HG03575 (cell line): ENCODE data around the gene KIAA1958.
"Not testable (repeated sequence)": the region's sequence is repeated elsewhere in the genome, so short reads cannot be mapped to it uniquely, and the experiment has no call there.

Experiments
- ATAC-seq: cut with Tn5 transposase; IDR thresholded peaks from one replicate; pipeline ENCODE4 v1.9.1; 2021; ENCODE audit not compliant: unreplicated experiment, insufficient number of reproducible peaks, low FRiP score; ENCODE audit errors: extremely low read depth

KIAA1958 gene

DNA sequence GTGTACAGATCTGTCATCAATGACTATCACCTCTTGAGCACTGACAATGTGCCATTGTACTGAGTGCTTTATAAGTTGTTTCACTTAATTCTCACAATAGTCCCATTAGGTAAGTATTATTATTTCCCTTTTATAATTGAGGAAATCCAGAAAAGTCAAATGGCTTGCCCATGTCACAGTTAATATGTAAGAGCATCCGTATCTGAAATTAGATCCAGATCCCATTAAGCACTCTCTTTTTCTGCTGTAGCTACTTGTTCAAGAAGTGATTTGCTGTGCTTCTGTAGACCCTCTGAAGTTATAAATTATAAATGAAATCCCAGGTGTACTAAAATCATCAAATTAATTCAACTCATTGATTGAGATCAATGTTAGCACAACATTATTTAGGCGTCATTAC is 136.6 kb downstream of the KIAA1958 start:
- ATAC-seq, result no peak

DNA sequence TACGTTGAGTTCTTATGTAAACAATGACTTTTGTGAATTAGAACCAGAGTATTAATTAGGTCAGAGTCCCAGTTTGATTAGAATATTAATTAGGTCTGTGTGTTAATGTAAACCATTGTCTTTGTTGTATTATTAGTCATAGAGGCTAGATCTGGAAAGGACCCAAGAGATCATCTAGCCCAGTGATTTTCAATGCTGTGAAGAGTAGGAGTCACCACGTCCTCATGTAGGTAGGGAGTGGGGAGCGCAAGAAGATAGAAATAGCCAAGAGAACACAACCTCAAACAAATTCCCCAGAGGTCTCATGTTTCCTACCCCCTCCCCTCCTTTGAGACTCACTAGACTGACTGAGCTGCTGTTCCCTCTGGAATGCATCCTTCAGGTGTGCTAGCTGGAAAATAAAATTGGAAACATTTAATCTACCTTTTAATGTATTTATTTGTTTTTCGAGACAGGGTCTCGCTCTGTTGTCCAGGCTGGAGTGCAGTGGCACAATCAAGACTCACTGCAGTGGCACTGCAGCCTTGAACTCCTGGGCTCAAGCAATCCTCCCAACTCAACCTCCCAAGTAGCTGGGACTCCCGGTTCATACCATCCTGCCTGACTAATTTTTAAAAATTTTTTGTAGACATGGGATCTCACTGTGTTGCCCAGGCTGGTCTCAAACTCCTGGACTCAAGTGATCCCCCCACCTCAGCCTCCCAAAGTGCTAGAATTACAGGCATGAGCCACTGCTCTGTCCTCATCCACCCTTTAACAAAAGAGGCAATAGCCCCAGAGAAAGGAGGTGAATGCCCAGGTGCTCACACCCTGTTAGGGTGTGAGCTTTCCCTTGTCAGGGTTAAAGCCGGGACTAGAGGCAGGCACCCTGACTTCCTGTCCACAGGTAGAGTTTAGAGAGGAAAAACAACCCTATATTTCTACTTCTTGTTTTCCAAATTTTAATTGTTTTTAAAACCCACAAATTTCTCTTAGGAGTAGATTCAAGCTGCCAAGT is 138.4 kb downstream of the KIAA1958 start:
- ATAC-seq, result no peak

DNA sequence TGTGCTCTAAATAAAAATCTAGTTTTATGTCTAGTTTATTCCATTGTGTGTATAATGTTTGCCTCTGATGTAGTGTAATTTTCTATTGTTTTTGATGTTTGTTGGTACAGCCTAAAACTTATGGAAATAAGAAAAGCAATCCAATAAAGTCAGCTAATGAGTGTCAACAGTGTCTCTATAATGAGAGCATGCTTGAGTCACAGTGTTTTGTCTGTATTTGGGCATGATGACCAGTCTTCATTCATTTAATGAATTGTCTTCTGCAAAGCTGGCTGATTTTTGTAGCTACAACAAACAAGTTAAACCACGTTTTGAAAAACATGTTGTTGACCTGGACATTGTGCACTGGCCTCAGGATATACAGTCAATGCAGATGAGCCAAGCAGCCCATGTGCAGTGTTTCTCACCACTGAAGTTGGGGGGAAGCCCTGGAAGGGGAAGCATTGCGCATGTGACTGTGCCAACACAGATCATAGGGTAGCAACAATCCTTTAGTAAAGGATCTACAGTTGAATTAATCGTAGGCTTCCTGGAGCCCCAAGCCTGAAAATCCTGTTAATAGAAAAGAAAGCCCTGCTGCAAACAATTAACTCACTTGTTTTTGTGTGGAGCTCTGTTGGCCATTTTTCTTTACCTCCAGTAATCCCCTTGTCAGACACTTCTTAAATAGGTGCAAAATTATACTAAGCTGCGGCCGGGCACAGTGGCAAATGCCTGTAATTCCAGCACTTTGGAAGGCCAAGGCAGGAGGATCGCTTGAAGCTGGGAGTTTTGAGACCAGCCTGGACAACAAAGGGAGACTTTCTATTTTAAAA is 143.3 kb downstream of the KIAA1958 start:
- no peak for ATAC-seq

DNA sequence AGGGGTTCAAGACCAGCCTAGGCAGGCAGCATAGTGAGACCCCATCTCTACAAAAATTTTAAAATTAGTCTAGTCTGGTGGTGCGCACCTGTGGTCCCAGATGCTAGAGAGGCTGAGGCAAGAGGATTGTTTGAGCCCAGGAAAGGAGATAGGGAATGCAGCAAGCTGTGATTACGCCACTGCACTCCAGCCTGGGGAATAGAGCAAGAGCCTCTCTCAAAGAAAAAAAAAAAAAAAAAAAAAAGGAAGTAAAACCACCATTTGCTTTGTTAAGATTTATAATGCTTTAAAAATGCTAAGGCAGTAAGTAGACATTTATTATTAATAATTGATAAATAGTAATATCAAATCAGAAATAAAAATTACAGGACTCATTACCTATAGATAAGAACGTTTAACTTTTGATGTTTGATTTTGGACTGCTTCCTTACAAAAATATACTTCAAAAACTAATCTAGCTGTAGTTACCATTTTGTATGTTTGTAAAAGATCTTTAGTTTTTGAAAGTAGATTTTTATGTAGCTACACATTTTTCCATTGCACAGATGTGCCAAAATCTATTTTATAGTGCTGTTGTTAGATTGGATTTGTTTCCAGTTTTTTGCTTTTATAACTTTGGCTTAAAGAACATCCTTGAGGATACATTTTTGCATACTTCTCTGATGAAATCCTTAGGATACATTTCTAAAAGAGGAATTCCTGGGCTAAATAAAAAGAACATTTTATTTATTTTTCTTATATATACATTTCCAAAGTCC is 144.9 kb downstream of the KIAA1958 start:
- no peak for ATAC-seq

DNA sequence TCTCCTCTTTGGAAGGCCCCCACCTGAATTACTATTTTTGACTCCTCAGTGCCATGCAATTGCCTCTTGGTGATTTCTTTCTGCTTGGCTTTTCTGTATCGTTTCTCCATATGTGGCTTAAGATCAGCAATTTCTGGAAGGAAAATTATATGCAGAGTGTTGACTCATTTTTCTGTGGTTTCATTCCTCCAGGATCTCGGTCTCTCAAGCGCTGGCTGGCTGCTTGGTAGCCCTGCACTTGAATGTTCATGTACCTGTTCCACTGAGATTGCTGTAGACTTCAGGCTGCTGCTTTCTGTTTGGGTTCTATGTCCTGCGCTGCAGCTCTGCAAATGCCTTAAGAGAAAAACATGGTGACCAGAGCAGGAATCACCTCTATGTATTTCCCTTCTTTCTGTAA is 153.7 kb downstream of the KIAA1958 start:
- ATAC-seq, result no peak

DNA sequence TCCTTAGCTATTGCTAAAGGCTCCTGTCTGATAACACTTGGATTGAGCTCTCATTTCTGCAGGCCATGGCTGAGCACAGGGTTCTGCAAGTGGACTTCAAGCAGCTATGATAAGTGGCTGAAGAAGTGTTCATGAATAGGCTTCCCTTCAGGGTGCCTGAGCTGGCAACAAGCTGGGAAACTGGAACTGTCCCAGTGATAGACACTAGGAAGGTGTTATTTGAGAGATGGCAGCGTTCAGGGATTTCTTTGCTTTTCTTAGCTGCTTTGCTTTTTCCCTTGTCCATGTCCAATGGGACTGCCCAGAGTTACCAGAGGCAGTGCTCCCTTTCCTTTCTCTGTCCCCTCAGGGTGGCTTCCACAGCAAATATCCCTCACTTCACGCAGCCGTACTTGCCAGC is 155.5 kb downstream of the KIAA1958 start:
- ATAC-seq, result no peak

DNA sequence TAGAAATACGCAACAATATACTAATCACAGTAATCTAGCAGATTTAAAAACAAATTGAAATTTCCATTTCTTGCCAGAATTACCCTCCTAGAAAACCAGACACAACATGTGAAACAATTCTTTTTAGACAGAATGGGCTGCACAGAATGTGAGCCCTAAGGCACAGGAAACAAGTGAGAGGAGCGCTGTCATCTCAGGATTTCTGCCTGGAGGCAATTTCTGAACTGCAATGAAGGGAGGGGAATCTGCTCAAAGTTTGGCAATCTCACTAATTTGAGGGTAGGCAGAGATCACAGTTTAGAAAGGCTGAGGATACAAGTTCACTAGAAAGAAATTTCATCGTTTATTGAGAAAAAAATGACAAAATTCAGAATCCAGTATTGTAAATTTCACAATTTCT is 161.0 kb downstream of the KIAA1958 start:
- no peak for ATAC-seq

DNA sequence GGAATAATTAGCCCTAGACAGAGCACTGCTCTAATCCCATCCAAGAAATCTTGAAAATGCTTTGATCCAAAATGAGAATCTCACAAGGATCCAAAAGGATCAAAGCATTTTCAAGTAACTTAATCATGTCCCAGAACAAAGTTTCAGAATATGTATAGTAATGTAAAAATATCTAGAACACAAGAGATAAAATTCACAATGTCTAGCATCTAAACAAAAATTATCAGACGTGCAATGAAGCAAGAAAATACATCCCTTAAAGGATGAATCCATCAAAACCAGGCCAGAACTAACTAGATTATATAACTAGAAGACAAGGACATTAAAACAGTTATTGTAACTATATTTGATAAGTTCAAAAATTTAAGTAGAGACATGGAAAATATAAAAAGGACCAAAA is 162.0 kb downstream of the KIAA1958 start:
- no peak for ATAC-seq

DNA sequence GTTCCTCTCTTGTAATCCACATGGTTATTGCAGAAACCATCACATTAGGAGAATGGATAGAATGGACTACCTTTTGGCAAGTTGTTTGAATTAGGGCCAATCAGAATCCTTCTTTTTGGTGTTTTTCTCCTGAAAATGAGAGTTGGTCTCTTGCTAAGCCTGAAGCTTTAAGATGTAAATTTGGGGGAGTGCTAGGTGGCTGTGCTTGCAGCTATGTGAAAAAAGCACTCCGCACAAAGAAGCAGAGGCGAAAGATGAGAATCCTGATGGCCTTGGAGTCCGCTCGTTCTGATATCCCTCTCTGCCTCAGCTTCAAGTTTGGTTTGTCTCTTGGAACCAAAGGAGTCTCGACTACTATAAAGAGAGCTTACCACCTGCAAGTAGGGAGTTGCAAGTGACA is 167.7 kb downstream of the KIAA1958 start:
- no peak for ATAC-seq

DNA sequence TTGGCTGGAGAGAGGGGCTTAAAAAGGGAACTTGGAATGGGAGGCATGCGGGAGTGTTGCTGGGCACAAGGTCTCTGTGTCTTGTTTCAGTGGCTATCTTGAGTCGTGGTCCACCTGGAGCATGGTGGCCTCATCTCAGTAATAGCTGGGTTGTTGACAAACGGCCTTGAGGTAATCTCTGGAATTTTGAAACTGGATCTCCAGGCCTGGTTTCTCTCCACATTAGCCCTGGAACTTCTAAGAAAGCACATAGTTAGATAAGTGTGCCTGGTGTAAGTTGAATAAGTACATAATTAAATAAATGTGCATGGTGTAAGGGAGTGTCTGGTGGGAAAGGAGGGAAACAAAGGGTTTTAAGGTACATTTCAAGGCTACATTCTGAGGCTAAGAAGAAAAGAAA is 169.0 kb downstream of the KIAA1958 start:
- ATAC-seq, result no peak

DNA sequence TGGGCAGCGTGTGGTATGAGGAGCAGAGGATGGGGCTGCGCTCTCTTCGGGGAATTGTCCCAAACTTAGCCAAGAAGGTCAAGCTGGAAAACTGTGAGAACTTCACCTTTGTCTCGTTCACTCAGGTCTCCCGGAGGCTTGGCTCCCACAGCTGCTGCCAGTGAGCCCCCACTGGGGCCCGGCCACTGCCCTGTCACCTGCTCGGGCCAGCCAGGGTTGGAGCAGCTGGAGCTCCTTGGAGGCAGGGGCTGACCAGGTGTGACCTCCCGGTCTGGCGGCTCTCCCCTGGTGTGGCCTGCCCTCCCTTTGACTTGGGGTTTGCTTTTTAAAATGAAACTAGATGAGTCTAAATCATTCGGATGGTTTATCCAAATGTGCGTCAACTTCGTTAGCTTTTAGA is 173.3 kb downstream of the KIAA1958 start:
- no peak for ATAC-seq

DNA sequence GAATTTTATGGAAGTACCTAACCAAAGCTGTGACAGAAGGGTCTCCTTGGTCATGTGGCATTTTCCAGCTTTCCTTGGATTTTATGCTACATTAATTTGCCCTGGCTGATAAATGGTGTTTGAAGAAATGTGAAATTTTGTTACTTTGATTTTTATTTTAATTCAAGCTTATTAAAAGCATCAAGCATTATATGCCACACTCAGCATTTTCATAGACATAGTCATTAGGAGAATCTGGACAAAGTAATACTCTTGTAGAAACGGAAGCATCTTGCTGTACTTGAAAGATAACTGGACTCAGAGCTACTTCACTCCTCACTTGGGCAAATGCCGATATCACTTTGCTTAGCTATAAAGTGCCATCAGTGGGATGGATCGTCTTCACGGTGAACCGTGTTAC is 177.1 kb downstream of the KIAA1958 start:
- ATAC-seq, result no peak

DNA sequence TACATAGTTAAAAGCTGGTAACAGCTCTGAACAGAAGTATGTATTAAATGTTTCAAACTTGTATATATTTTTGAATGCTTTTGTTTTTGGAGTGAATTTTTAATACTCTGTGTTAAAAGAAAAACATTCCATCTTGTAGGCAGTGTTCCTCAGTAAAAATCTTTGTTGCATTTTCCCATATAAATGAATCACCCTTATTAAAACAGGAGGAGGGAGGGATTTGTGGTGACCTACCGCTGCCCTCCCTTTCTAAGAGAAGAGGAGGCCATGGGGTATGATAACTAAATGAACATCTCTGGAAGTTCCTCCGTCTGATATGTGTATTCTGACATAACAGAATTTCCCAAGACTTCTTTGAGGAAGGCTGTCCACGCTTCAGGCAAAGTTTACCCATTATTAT is 177.9 kb downstream of the KIAA1958 start:
- no peak for ATAC-seq

DNA sequence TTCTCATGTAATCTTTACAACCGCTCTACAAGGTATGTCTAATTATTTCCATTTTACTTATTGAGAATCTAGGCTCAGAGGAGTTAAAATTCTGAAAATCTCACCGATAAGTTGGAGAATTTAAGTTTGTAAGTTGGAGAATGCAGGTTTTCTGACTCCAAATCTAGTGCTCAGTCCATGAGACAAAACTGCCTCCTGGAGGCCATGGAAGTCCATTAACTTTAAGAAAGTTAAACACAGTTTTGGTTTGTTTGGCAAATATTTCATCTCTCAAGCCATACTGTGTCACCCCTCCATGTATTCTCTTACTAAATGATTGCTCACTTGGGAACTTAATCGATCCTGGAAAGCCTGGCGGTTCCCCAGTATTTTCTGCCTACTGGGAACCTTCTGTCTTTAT is 178.7 kb downstream of the KIAA1958 start:
- no peak for ATAC-seq

DNA sequence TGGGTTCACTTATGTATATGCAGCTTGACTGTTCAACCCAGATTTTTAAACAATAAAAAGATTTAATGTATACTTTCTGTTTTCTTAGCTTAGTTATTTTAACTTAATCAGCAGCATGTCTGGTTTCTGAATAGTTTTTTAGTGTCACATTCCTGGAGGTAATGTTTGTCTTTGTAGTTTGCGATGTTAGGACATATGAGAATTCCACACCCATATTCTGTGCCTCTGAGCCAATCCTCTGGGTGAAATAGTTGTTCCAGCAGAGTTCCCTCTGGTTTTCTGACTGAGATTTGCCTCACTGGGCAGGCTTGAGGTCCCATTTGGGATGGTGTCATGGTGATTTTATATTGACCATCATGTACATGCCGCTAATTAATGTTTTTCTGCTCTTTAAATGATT is 182.7 kb downstream of the KIAA1958 start:
- no peak for ATAC-seq

DNA sequence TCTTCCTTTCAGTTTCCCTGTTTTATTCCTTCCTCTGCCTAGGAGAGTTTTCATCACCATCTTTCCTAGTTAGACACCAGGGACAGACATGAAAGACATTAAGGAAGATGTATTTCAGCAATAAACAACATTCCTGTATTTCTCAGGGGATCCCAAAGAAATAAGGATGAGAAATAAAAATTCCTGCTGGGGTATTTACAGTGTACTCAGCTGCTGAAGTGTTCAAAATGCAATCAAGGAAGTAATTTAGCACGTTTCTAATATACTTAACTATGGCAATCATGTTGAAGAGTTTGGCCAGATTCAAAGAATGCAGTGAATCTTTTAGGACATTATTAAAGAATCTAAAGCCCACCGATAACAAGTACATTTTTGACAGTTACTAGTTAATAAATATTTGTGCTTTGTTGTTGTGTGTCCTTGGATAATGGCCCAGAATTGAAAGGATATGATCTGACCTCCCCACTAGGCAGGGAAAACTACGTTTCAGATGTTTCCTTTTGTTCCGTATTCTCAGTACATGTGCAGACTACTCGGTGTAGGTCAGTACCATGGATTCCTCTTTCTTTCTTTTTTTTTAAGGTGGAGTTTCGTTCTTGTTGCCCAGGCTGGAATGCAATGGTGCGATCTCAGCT is 184.5 kb downstream of the KIAA1958 start:
- ATAC-seq, result no peak

DNA sequence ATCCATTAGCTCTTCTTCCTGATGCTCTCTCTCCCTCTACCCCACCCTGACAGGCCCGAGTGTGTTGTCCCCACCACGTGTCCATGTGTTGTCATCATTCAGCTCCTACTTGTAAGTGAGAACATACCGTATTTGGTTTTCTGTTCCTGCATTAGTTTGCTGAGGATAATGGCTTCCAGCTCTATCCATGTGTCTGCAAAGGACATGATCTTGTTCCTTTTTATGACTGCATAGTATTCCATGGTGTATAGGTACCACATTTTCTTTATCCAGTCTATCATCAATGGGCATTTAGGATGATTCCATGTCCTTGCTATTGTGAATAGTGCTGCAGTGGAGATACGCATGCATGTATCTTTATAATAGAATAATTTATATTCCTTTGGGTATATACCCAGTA is 186.6 kb downstream of the KIAA1958 start:
- ATAC-seq, result not testable (repeated sequence)

DNA sequence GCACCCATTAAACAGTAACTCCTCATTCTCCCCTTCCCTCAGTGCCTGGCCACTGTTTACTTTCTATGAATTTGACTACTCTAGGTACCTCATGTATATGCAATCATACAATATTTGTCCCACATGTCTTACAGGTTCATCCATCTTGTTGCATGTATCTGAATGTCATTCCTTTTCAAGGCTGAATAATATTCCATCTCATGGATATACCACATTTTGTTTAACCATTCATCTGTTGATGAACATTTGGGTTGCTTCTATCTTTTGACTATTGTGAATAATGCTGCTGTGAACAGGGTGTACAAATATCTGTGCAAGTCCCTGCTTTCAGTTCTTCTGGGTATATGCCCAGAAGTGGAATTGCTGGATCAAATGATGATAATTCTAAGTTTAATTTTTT is 190.4 kb downstream of the KIAA1958 start:
- no peak for ATAC-seq
